ENCODE measurements around the gene HORMAD2.

- TF ChIP-seq RARB (CRISPR knock-in tag; IDR thresholded peaks at IDR 0.05) (no peak), ZFP30 (CRISPR knock-in tag; IDR thresholded peaks at IDR 0.05) (no peak), ISL1 (CRISPR knock-in tag; IDR thresholded peaks at IDR 0.05) (no peak), TOX (CRISPR knock-in tag; IDR thresholded peaks at IDR 0.05; ENCODE audit: borderline replicate concordance) (no peak), PATZ1 (CRISPR knock-in tag; IDR thresholded peaks at IDR 0.05; ENCODE audit: borderline replicate concordance) (no peak), ARNTL (CRISPR knock-in tag; IDR thresholded peaks at IDR 0.05; ENCODE audit: borderline replicate concordance, low read depth) (no peak), TSHZ2 (CRISPR knock-in tag; IDR thresholded peaks at IDR 0.05) (no peak)
These were observed 124.5 kb downstream of the HORMAD2 start for GRCh38 chr22:30204742-30205111.
